Stimulated activated CD8-positive, alpha-beta memory T cell treated with anti-CD3 and anti-CD28 coated beads, Interleukin-4, amount 100 ng/mL, for 48 hours (primary cell): ENCODE measurements around the gene BHMT.

ENCODE experiments used
- DNase-seq: peaks from one replicate; pipeline ENCODE4 v3.0.0-alpha.2; 2020

BHMT gene, protein sequence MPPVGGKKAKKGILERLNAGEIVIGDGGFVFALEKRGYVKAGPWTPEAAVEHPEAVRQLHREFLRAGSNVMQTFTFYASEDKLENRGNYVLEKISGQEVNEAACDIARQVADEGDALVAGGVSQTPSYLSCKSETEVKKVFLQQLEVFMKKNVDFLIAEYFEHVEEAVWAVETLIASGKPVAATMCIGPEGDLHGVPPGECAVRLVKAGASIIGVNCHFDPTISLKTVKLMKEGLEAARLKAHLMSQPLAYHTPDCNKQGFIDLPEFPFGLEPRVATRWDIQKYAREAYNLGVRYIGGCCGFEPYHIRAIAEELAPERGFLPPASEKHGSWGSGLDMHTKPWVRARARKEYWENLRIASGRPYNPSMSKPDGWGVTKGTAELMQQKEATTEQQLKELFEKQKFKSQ

DNA sequence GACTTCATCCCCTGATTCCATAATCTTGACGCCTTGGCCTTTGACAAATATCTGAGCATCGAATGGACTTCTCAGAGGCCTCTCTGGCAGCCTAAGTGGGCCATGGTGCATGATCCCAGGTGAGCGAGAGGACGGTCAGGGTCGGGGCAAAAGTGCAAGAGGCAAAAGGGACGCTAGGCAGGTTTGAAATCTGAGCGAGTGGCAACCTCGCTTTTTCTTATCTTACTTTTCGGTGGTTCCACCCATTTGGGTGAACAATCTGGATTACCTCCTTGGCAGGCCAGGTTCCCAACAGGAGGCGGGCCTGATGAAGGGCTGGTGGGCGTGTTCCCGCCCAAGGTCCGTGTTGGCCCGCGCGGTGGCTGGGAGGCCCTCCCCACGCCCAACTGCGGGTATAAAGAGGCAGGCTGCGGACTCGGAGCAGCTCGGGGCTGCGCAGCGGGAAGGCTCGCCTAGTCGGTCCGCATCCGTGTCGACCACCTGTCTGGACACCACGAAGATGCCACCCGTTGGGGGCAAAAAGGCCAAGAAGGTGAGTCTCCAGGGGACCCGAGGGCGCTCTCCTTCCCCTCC is at the start of gene BHMT:
BHMT (plus strand) TSS at position 423 of the 573 bp plus-strand sequence; CDS start at position 500, 77 bp downstream.
- no peak for DNase-seq

- DNase-seq = no peak
These were observed 49.2 kb upstream of the BHMT start for GRCh38 chr5:79062436-79062835.

GRCh38 chr5:79069488-79070349 is 41.9 kb upstream of the BHMT start, which contains the start of the genes BHMT2 and DMGDH:
Gene BHMT2, plus strand, starts transcription at chr5:79069767. Its CDS starts 16 bp downstream, at chr5:79069783.
Gene DMGDH, minus strand, starts transcription at chr5:79069674. Its CDS starts 54 bp downstream, at chr5:79069620.
- DNase-seq = no peak

DNA sequence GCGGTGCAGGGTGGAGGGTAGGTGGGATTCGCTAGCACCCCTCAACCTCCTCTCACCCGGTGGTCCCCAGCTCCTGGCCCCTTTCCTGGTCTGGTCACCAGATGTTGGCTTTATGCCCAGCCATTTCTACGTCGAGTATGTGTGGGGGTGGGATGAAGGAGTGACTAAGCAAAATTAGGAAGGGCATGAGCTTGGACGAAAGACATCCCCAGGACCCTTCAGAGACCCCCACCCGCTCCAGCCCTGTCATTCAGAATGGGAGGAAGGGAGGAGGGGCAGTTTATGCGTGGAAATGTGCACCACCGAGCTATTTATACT is 41.3 kb upstream of the BHMT start:
- no peak for DNase-seq

DNA sequence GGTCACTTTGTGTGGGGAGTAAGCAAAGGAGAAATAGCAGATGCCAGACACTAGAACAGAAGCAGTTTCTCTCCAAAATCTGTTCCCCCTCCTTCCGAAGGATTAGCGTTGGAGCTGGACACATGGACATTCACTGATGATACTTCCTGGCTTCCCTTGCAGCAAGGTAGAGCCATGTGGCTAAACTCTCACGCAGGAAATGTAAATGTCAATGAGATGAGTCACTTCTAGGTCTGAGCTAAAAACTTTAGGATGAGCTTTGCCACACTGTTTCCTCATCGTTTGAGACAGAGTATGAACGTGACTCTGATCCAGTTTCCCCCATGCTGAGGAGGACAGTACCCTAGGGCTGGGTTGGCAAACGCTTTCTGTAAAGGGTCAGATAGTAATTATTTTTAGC is 37.0 kb upstream of the BHMT start:
- no peak for DNase-seq

GRCh38 chr5:79075646-79076426 is 35.8 kb upstream of the BHMT start:
- DNase-seq = no peak

GRCh38 chr5:79076819-79077218 is 34.8 kb upstream of the BHMT start:
- no peak for DNase-seq

DNA sequence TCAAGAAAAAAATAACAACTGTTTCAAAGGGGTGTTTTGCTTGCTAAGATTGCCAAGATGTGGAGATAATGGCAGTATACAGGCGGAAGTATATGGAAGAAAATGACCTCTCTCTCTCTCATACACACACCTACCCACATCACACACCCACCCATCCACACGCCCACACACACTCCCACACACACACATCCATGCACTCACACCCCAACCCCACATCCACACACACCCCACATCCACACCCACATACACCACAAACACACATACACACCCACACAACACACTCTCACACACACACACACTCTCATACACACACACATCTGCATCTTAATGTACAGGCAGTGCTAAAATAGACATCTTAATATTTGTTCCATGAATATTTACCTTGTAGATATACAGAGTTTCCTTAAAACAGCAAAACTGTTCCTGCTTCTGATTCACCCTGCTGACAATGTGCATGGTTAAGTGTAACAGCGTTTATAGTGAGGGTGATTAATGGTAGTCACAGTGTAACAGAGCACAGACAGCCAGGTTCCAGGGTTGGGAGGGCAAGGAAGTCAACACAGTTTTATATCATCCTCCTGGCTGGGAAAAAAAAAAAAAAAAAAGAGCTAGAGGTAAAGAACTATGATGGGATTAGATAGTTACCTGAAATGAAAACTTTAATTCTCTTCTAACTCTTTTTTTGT is 33.8 kb upstream of the BHMT start:
- DNase-seq = no peak

- no peak for DNase-seq
These were observed 30.8 kb upstream of the BHMT start for GRCh38 chr5:79080804-79081203.

- no peak for DNase-seq
These were observed 29.8 kb upstream of the BHMT start for GRCh38 chr5:79081779-79082178.

- DNase-seq = no peak
These were observed 25.5 kb upstream of the BHMT start for GRCh38 chr5:79086116-79086515.

- DNase-seq = no peak
These were observed 23.1 kb upstream of the BHMT start for GRCh38 chr5:79088507-79088906.

- DNase-seq = no peak
These were observed 20.5 kb upstream of the BHMT start for GRCh38 chr5:79091064-79091463.

DNA sequence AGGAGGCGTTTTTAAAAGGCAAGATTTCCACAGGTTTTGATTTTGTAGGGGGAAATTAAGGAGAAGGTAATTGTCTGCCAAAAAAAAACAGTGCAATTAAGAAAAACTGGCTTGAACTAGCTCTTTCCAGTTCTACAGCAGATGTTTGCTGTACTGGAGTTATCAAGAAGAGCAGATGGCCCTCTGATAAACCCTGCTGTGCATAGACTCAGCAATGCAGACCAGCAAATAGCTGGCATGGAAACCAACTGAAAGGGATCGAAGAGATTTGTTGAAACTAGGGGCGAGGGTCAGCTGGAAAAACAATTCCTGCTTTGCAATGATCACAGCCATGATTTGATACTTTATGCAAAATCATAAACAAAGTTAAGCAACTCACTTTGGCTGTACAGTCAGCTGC is 17.8 kb upstream of the BHMT start:
- no peak for DNase-seq

DNA sequence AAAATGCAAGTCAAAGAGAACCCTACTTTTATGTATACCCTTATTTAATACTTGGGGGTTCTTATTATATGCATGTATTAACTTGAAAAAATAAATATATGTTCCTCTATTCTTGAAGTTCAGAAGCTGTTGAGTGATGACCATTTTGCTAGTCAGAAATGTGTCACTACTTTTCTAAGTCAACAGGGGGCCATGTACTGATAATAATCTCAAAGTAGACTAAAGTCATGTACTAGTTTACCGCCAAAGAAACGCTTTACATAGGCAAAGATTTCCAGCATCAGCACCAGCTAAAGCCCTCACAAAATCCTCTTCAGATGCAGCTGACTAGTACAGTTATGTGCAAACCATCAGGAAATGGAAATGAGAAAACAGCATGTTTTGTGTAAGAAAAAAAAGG is 5.7 kb upstream of the BHMT start:
- no peak for DNase-seq

DNA sequence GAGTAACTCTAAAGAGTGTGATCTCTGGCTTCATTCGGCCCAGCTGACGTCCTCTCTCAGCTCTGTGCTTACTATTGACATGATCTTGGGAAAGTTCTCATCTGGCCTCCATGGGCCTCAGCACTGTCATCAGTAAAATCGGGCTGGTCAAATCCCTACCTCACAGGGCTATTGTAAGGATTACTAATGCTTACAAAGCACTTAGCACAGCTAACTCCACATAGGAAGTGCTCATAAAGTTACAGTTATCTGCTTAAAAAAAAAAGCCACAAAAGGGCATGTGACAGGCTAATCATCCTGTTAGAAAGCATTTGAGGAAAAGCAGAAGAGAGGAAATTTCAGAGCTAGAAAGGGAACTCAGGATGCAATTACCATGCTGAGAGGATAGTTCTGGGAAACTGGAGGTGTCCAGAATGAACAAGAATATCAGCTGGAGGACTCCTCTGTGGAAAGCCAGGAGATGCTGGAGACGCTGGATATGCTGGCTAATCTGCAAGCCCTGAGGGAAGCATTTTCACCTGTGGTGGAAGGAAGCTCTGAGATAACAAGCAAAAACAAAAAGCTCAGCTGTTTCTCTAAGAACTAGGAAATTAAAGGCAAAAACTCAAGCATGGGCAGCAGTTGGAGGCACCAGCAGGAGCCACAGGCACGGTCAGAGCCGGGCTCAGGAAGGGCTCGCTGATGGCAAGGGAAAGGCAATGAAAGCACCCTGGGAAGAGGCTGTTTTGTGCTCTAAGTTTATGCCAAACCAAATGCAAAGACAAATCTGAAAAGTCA is 4.4 kb upstream of the BHMT start:
- DNase-seq = no peak

GRCh38 chr5:79108086-79108485 is 3.5 kb upstream of the BHMT start:
- no peak for DNase-seq

DNA sequence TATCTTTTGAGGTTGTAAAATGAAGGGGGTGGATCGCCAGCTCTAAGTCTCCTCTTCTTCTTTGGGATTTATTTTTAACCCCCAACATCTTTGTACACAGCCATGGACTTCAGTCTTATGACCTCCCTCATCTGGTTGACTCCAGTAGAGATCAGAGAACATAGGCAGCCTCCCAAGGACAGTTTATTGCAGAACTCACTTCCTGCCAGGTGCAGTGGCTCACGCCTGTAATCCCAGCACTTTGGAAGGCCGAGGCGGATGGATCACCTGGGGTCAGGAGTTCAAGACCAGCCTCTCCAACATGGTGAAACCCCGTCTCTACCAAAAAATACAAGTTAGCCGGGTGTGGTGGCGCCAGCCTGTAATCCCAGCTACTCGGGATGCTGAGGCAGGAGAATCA is 2.8 kb upstream of the BHMT start:
- no peak for DNase-seq

GRCh38 chr5:79109527-79110492 is 1.8 kb upstream of the BHMT start:
- DNase-seq = peak; percentile 44
